Panc1 (cell line): ENCODE results near the gene BACH2. TPM values are rescaled to one million over a fixed set of nuclear protein-coding genes. Genes with fewer than 3 reads are reported as not detected.

Experiments used
- ATAC-seq: fragments of 200-7000 bp; cut with Tn5 transposase; 2 replicates; pipeline ENCODE4 v1.9.1; 2020; ENCODE audit warnings: mild to moderate bottlenecking, moderate library complexity
- BruUV-seq: library from RNA; stranded (reverse); fragments of 400-500 nt; replicated peaks from 2 replicates; lab custom pipeline; 2021; lab: Mats Ljungman, UMichigan
- CTCF ChIA-PET: fragments of 300-600 bp; sonication (Branson Sonifier 250); formaldehyde crosslinking; loops from one replicate; lab custom pipeline; 2022; ENCODE audit warnings: antibody characterized with exemption; lab: Charles Lee
- POLR2A ChIA-PET: fragments of 300-600 bp; sonication (Branson Sonifier 250); formaldehyde crosslinking; loops from one replicate; lab custom pipeline; 2022; ENCODE audit warnings: antibody characterized with exemption; lab: Charles Lee
- DNase-seq: peaks from one replicate; pipeline ENCODE4 v3.0.0-alpha.2; 2010; ENCODE audit warnings: low read depth, low spot score
- H3K27ac ChIP-seq: 2 replicates; pipeline ENCODE4 v1.5.1; 2011; ENCODE audit warnings: mild to moderate bottlenecking, low read length, inconsistent platforms
- H3K27me3 ChIP-seq: fragments of 200-500 bp; sonication (Bioruptor generic); 2 replicates; pipeline ENCODE4 v1.6.0; 2014; ENCODE audit warnings: low read length, inconsistent platforms; ENCODE audit not compliant: control insufficient read depth, insufficient read depth
- H3K36me3 ChIP-seq: fragments of 200-500 bp; sonication (Bioruptor generic); 2 replicates; pipeline ENCODE4 v1.5.1; 2014; ENCODE audit warnings: inconsistent platforms, mild to moderate bottlenecking, low read length, moderate library complexity; ENCODE audit not compliant: control insufficient read depth, insufficient read depth
- H3K4me1 ChIP-seq: 2 replicates; pipeline ENCODE4 v1.5.1; 2011; ENCODE audit warnings: inconsistent platforms, mild to moderate bottlenecking, low read length, moderate library complexity; ENCODE audit not compliant: control insufficient read depth, insufficient read depth
- H3K4me3 ChIP-seq, 2 experiments: 2 replicates each; pipeline ENCODE4 v1.5.1; 2011 to 2012; ENCODE audit warnings: low read depth in 2 of 2, low read length in 2 of 2, mild to moderate bottlenecking in 2 of 2, inconsistent platforms in 1 of 2, moderate library complexity in 1 of 2
- H3K9me3 ChIP-seq: fragments of 200-500 bp; sonication (Bioruptor generic); 2 replicates; pipeline ENCODE4 v1.5.1; 2014; ENCODE audit warnings: low read depth, mild to moderate bottlenecking, inconsistent platforms, low read length, moderate library complexity; ENCODE audit not compliant: control insufficient read depth, insufficient read depth
- CTCF ChIP-seq: fragments of 450-650 bp; IDR thresholded peaks from 2 replicates; pipeline ENCODE4 v1.5.1; 2017; ENCODE audit warnings: mild to moderate bottlenecking
- POLR2AphosphoS5 ChIP-seq: IDR thresholded peaks from 2 replicates; pipeline ENCODE4 v1.6.1; 2012; ENCODE audit warnings: mild to moderate bottlenecking, low read depth, low read length, moderate library complexity
- REST ChIP-seq, 2 experiments: IDR thresholded peaks; 2 replicates each; pipeline ENCODE4 v1.6.1; 2011 to 2012; ENCODE audit warnings: low read depth in 2 of 2, control low read depth in 1 of 2, low read length in 1 of 2, mild to moderate bottlenecking in 1 of 2, moderate library complexity in 1 of 2; ENCODE audit not compliant: insufficient read depth in 1 of 2
- SIN3A ChIP-seq: IDR thresholded peaks from 2 replicates; pipeline ENCODE4 v1.6.1; 2012; ENCODE audit warnings: low read depth, mild to moderate bottlenecking, low read length, moderate library complexity, borderline replicate concordance; ENCODE audit not compliant: insufficient read depth
- TCF7L2 ChIP-seq: IDR thresholded peaks from 2 replicates; pipeline ENCODE4 v1.6.1; 2011; ENCODE audit warnings: mild to moderate bottlenecking, low read depth, low read length, inconsistent platforms
- in situ Hi-C: cut with HindIII; loops from 2 replicates; pipeline ENCODE4 v1.10.0; 2016; ENCODE audit warnings: low sequenced_read_pairs, low pct_unique_long_range_greater_than_20kb
- intact Hi-C: fragments of 100-400 bp; cut with micrococcal nuclease; formaldehyde crosslinking; loops from one replicate; pipeline ENCODE4 v1.10.0; 2022; ENCODE audit not compliant: unreplicated experiment
- total RNA-seq: library from RNA; stranded (reverse); gene quantifications from one replicate; pipeline ENCODE4 v1.2.1, GENCODE V29; 2021; ENCODE audit not compliant: unreplicated experiment

The BACH2 gene
- total RNA-seq, 1 experiment from 2014 or later, result 1.6 TPM

GRCh38 chr6:90184334-90185298 is 112.0 kb downstream of the BACH2 start:
- TF ChIP-seq POLR2AphosphoS5 (no peak), TCF7L2 (no peak), CTCF (no peak), SIN3A (no peak), REST (IDR thresholded peaks at IDR 0.05; ENCODE audit: insufficient read depth in 1 of 2, low read depth in 2 of 2, low read length in 1 of 2) (no peak)
- in situ Hi-C loops, result no loop called here
- intact Hi-C loops, result no loop called here
- no peak overlapping the region for H3K27ac ChIP-seq
- no peak overlapping the region for H3K4me3 ChIP-seq
- no TSS peak for BruUV-seq
- H3K9me3 ChIP-seq, result no peaks in the 10 kb centered on the region
- ATAC-seq, result no peak
- POLR2A ChIA-PET, result interaction anchor here (0.6 kb wide), 1 partner anchor 39 kb away, joined by 3 read pairs; no protein-coding TSS in a partner anchor
- DNase-seq, result no peak
- no peaks in the 10 kb centered on the region for H3K27me3 ChIP-seq
- CTCF ChIA-PET, result interaction anchor here (0.6 kb wide), 1 partner anchor 244 kb away, joined by 4 read pairs; no protein-coding TSS in a partner anchor
- H3K4me1 ChIP-seq, result no peaks in the 10 kb centered on the region; the same call in 1 of the 2 replicates
- no peaks in the 10 kb centered on the region for H3K36me3 ChIP-seq

GRCh38 chr6:90183587-90184333 is 112.9 kb downstream of the BACH2 start:
- no peaks in the 10 kb centered on the region for H3K36me3 ChIP-seq
- no peak for TF ChIP-seq CTCF
- TF ChIP-seq SIN3A, result no peak
- ChIA-PET CTCF (no interaction called here), POLR2A (no interaction called here)
- no TSS peak for BruUV-seq
- no peaks in the 10 kb centered on the region for H3K27me3 ChIP-seq
- no peak overlapping the region for H3K27ac ChIP-seq
- DNase-seq, result no peak
- intact Hi-C loops, result no loop called here
- ATAC-seq, result no peak
- H3K9me3 ChIP-seq, result no peaks in the 10 kb centered on the region
- no peaks in the 10 kb centered on the region; the same call in 1 of the 2 replicates for H3K4me1 ChIP-seq
- H3K4me3 ChIP-seq, result no peak overlapping the region
- in situ Hi-C loops, result no loop called here
